Stimulated activated naive CD8-positive, alpha-beta T cell treated with anti-CD3 and anti-CD28 coated beads, Interleukin-15, Interleukin-2, amounts not matched to agents 100 ng/mL and 50 ng/mL, for 24 hours (primary cell): Measurements from ENCODE around the gene PPIL6.

Experiments used
- H3K27ac Mint-ChIP-seq: one replicate; pipeline ENCODE4 v1.8.0; 2021; ENCODE audit warnings: mild to moderate bottlenecking, mixed read lengths
- H3K27me3 Mint-ChIP-seq: one replicate; pipeline ENCODE4 v1.8.0; 2021; ENCODE audit warnings: mixed read lengths
- H3K36me3 Mint-ChIP-seq: one replicate; pipeline ENCODE4 v1.8.0; 2021; ENCODE audit warnings: low read depth, mixed read lengths
- H3K4me1 Mint-ChIP-seq: one replicate; pipeline ENCODE4 v1.8.0; 2021; ENCODE audit warnings: low read depth, mixed read lengths
- H3K4me3 Mint-ChIP-seq: one replicate; pipeline ENCODE4 v1.8.0; 2021; ENCODE audit warnings: mild to moderate bottlenecking, mixed read lengths
- H3K9me3 Mint-ChIP-seq: one replicate; pipeline ENCODE4 v1.8.0; 2021; ENCODE audit warnings: mixed read lengths

PPIL6 gene

DNA sequence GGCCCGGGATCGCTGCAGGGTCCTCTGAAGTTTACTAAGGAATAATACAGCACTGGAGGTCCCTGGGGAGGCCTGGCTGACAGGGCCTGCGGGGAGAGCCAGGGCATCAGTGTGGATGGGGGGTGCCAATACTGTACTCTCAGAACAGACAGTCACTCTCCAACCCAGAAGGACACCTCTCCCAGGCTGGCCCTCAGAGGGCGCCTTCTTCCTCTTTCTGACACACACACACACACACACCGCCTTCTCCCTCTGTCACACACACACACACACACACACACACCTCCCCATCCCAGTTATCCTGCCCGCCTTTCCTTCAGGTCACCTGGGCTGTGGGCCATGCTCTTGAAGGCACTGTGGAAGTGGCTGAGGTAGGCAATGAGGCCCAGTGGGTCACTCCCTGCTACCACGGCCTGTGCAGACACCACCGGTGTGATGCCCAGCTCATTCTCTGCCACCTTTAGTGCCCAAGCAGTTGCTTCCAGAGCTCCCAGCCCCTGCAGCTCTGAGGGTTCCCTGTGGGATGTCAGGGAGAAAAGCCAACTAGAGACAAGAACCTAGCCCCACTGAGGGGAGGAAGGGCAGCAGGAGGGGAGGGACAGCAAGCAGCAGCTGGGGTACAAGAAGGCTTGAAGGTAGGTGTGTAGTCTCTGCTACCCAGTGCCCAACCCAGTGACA is 7.6 kb upstream of the PPIL6 start:
- H3K4me1 Mint-ChIP-seq = peaks cover 38% of the 10 kb centered on the region

DNA sequence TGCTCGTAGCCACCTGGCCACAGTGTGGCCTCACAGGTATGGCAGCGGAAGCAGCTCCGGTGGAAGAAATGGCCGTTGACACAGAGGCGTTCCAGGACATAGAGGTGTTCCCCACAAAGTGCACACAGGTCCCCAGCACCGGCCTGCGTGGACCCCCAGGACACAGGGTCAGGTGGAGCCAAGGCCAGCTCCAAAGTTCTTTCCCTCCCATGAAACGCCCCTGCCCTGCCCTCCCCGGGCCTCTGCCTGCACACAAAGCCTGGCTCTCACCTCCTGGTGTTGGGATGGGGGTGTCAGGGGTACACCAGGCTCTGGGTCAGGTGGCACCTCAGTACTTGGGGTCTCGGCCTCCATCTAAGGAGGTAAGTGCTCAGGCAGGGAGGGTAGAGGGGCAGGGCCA is 6.7 kb upstream of the PPIL6 start:
- H3K27me3 Mint-ChIP-seq = no peaks in the 10 kb centered on the region
- no peaks in the 10 kb centered on the region for H3K9me3 Mint-ChIP-seq
- no peak overlapping the region for H3K4me3 Mint-ChIP-seq
- H3K36me3 Mint-ChIP-seq = peaks cover 41% of the 10 kb centered on the region
- peaks cover 41% of the 10 kb centered on the region for H3K4me1 Mint-ChIP-seq
- H3K27ac Mint-ChIP-seq = no peak overlapping the region

More for the DNA sequence above, 7.6 kb upstream of the PPIL6 start:
- H3K27me3 Mint-ChIP-seq = no peaks in the 10 kb centered on the region
- H3K9me3 Mint-ChIP-seq = no peaks in the 10 kb centered on the region
- H3K27ac Mint-ChIP-seq = no peak overlapping the region
- peaks cover 32% of the 10 kb centered on the region for H3K36me3 Mint-ChIP-seq
- H3K4me3 Mint-ChIP-seq = no peak overlapping the region

DNA sequence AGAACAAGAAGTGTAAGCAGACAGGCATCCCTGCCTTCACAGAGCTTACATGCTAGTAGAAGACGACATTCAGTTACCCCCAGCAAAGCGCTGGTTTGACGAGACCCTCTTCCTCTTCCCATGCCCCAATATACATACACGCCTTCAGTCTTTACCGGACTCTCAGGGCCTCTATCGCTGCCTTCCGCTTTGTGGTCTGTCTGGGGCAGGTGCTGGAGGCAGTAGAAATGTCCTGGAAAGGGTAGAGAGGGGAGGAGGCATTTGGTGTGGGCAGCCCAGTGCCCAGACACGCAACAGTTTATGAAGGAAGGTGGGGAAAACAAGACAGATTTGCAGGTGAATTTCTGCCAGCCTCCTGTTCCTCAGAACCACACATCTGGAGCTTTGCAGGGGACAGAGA is 6.1 kb upstream of the PPIL6 start:
- peaks cover 38% of the 10 kb centered on the region for H3K36me3 Mint-ChIP-seq
- no peaks in the 10 kb centered on the region for H3K27me3 Mint-ChIP-seq
- H3K27ac Mint-ChIP-seq = no peak overlapping the region
- H3K9me3 Mint-ChIP-seq = no peaks in the 10 kb centered on the region
- peaks cover 42% of the 10 kb centered on the region for H3K4me1 Mint-ChIP-seq
- no peak overlapping the region for H3K4me3 Mint-ChIP-seq

DNA sequence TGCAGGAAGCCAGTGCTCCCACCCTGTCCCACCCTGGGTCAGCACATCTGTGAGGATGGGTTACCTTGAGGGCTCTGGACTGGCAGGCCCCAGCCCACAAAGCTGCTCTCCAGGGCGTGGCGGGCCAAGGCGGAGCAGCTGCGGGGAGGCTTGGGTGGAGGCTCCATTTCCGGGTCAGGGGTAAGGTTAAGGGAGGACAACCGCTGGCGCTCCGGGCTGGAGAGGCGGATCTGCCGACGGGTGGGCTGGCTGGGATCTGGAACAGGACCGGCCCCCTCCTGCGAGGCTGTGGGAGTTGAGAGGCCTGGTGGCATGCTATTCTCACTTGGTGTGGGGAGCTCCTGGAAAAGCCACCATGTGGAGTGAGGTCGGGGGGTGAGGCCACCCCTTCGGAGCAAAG is 5.6 kb upstream of the PPIL6 start:
- peaks cover 45% of the 10 kb centered on the region for H3K4me1 Mint-ChIP-seq
- no peaks in the 10 kb centered on the region for H3K27me3 Mint-ChIP-seq
- H3K9me3 Mint-ChIP-seq = no peaks in the 10 kb centered on the region
- no peak overlapping the region for H3K27ac Mint-ChIP-seq
- no peak overlapping the region for H3K4me3 Mint-ChIP-seq
- H3K36me3 Mint-ChIP-seq = peaks cover 37% of the 10 kb centered on the region

DNA sequence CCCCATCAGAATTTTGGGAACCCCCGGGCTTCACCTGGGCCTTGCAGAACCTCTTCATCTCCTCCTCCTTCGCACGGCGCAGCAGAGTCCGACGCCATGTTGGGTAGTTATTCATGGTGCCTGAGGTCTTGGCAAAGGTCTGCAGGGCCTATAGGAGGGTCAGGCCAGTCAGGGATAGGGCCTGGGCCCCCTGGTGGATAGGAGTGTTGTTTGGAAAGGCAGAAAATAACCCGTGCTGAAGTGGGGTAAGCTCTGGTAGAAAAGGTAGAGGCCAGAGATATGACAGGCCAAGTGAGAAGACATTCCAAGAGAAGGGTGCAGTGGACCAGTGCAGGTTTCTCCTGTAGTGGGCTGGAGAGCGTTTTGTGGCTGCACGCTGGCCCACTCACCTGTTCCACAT is 5.0 kb upstream of the PPIL6 start:
- H3K27ac Mint-ChIP-seq = no peak overlapping the region
- peaks cover 32% of the 10 kb centered on the region for H3K36me3 Mint-ChIP-seq
- H3K4me1 Mint-ChIP-seq = peaks cover 40% of the 10 kb centered on the region
- H3K27me3 Mint-ChIP-seq = no peaks in the 10 kb centered on the region
- H3K9me3 Mint-ChIP-seq = no peaks in the 10 kb centered on the region
- no peak overlapping the region for H3K4me3 Mint-ChIP-seq

DNA sequence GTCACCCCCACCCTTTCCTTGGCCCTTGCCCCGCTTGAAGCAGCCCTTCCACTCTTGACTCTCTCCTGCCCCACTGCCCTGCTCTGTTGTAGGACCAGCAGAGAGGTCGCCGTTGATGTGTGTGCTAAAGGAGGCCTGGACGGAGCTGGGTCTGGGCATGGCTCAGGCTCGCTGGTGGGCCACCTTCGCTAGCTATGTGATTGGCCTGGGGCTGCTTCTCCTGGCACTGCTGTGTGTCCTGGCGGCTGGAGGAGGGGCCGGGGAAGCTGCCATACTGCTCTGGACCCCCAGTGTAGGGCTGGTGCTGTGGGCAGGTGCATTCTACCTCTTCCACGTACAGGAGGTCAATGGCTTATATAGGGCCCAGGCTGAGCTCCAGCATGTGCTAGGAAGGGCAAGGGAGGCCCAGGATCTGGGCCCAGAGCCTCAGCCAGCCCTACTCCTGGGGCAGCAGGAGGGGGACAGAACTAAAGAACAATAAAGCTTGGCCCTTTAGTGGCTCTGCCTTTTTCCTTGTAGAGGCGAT is 3.1 kb upstream of the PPIL6 start:
- Mint-ChIP-seq H3K4me1 (peaks cover 32% of the 10 kb centered on the region), H3K9me3 (no peaks in the 10 kb centered on the region), H3K4me3 (no peak overlapping the region), H3K27ac (no peak overlapping the region), H3K36me3 (peaks cover 32% of the 10 kb centered on the region), H3K27me3 (no peaks in the 10 kb centered on the region)

DNA sequence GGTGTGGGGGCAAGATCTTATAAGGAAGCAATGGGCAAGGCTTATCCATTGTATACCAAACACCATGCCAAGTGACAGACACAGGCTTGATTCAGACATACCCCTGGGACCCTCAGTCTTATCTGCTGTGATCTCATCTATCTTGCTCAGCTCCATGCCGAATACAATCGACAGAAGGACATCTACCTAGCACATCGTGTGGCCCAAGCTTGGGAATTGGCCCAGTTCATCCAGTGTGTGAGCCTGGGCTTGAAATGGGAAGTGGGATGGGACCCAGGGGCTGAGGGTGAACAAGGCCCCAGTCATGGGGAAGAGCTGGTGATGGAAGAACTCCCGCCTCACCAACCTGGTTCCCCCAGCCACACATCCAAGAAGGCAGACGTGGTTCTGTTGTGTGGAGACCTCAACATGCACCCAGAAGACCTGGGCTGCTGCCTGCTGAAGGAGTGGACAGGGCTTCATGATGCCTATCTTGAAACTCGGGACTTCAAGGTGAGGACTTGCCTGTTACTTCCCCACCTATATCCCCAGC is 2.0 kb upstream of the PPIL6 start:
- Mint-ChIP-seq H3K4me1 (peaks cover 32% of the 10 kb centered on the region), H3K27ac (no peak overlapping the region), H3K4me3 (peak overlapping the region; percentile 93), H3K27me3 (no peaks in the 10 kb centered on the region), H3K36me3 (peaks cover 32% of the 10 kb centered on the region), H3K9me3 (no peaks in the 10 kb centered on the region)

DNA sequence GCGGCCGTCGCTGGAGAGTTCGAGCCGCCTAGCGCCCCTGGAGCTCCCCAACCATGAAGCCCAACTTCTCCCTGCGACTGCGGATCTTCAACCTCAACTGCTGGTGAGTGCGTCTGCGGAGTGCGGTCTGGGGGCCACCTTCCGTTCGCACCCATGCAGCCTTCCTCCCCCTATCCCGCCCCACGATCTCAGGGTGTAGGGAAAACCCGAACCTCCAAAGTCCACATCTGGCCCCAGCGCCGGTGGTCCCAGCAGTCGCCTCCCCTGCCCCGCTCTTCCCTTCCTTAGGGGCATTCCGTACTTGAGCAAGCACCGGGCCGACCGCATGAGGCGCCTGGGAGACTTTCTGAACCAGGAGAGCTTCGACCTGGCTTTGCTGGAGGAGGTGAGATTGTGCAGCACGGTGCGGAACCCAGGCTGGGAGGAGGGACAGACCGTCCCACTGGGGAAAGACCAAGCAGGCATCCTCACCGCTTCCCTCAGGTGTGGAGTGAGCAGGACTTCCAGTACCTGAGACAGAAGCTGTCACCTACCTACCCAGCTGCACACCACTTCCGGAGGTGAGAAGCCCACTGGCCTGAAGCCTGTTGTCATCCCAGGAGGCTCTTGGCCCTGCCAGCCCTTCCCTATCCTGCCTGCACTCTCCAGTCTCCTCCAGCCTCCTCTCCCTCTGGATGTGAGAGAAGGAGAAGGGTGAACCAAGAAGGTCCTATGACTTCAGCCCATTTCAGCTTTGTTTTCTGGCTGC is 815 bp upstream of the PPIL6 start:
- Mint-ChIP-seq H3K9me3 (no peaks in the 10 kb centered on the region), H3K36me3 (peaks cover 27% of the 10 kb centered on the region), H3K27me3 (no peaks in the 10 kb centered on the region), H3K4me3 (peak overlapping the region; percentile 93), H3K4me1 (peaks cover 28% of the 10 kb centered on the region), H3K27ac (peak overlapping the region; percentile 82)

DNA sequence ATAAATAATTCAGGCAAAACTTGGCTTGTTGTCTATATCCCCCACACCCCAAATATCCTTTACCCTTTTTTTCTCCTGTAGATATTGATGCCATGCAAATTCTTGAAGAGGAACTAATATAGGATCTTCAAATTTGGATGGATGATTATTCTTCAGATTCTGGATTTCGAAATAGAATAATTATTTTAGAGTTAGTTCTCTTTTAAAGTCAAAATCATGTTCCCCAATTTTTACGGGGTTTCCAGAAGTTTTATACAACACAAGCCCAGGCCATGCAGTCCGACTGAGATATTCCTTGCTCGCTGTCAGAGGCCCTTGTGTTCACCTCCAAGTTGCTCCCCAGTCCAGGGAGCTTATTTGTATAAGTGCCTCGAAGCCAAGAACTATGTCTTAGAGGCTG is 4.4 kb downstream of the PPIL6 start:
- no peak overlapping the region for H3K4me3 Mint-ChIP-seq
- no peaks in the 10 kb centered on the region for H3K9me3 Mint-ChIP-seq
- peaks cover 5% of the 10 kb centered on the region for H3K4me1 Mint-ChIP-seq
- no peak overlapping the region for H3K27ac Mint-ChIP-seq
- no peaks in the 10 kb centered on the region for H3K36me3 Mint-ChIP-seq
- H3K27me3 Mint-ChIP-seq = no peaks in the 10 kb centered on the region

DNA sequence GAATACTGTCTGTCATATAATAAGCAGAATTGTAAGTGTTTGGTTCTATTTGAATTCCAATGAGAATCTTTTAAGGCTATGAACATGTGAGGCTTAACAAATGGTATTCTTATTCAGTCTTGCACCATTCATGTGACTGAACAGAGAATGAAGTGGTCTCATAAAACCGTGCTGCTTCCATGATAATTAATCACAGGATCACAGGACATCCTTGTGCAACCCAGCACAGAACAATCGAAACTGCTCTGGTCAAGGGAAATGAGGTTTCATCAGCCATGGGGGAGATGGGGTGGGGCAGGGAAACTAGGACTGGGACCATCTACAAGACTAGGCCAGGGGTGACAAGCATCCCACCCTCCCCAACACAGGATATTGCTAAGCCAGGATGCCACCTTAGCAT is 6.0 kb downstream of the PPIL6 start:
- no peaks in the 10 kb centered on the region for H3K4me1 Mint-ChIP-seq
- no peak overlapping the region for H3K4me3 Mint-ChIP-seq
- no peaks in the 10 kb centered on the region for H3K27me3 Mint-ChIP-seq
- H3K9me3 Mint-ChIP-seq = no peaks in the 10 kb centered on the region
- no peaks in the 10 kb centered on the region for H3K36me3 Mint-ChIP-seq
- no peak overlapping the region for H3K27ac Mint-ChIP-seq

DNA sequence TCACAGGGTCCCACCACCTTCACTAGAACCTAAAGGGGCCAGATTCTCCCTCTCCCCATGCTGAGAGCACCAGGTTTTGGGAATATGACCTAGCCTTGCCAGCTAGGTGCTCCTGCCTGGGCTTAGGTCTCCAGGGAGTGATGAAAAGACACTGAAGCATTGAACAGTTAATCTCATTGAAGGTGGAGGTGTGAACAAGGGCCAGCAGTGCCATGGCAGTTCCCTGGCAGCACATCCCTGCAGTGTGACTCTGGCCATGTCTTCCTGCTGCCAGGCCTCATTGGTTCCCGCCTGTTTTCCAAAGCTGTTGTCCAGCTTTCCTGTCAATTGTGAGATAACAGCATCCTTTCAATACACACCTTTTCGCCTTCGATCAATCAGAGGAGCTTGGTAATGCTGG is 10.9 kb downstream of the PPIL6 start:
- Mint-ChIP-seq H3K4me1 (peaks cover 11% of the 10 kb centered on the region), H3K4me3 (no peak overlapping the region), H3K36me3 (no peaks in the 10 kb centered on the region), H3K9me3 (no peaks in the 10 kb centered on the region), H3K27me3 (peaks cover 3% of the 10 kb centered on the region), H3K27ac (no peak overlapping the region)

DNA sequence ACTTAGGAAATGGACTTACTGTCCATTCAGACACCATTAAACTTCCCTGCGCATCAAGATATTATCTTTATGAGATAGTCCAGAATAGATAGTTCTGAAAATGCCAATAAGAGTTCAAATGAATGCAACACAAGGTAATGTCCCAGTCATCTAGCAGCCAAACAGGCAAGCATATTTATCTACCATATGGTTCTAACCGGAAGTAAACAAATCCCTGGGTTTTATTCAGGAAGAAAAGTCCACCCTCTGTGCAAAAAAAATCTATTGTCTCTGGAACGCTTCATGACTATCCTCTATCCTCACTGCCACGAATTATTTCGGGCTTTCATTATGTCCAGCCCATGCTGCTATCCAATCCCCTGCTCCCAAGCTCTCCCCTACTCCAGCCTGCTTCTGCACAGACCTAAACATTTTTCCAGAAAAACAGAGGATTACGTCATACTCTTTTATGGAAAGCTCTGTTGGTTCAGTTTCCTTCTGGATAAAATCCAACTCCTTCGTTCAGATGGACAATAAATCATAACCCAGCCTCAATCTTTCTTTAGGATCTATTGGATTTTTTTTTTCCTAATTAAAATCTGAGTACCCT is 11.4 kb downstream of the PPIL6 start:
- H3K4me1 Mint-ChIP-seq = peaks cover 11% of the 10 kb centered on the region
- H3K27me3 Mint-ChIP-seq = peaks cover 3% of the 10 kb centered on the region
- no peak overlapping the region for H3K4me3 Mint-ChIP-seq
- no peaks in the 10 kb centered on the region for H3K36me3 Mint-ChIP-seq
- no peak overlapping the region for H3K27ac Mint-ChIP-seq
- H3K9me3 Mint-ChIP-seq = no peaks in the 10 kb centered on the region

DNA sequence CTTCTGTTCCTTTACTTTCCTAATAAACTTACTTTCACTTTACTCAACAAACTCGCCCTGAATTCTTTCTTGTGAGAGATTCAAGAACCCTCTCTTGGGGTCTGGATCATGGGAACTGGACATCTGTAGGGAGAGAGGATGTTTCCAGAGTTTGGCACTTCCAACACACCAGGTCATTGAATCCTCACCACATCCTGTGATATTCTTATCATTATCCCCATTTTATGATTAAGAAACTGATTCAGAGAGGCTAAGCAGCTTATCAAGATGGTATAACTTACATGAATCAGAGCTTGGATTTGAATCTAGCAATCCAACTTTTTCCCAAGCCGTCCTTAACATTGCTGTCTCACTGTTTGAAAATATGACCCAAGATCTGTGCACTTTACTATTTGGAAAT is 15.5 kb downstream of the PPIL6 start:
- peaks cover 3% of the 10 kb centered on the region for H3K27me3 Mint-ChIP-seq
- no peaks in the 10 kb centered on the region for H3K9me3 Mint-ChIP-seq
- peaks cover 11% of the 10 kb centered on the region for H3K4me1 Mint-ChIP-seq
- no peaks in the 10 kb centered on the region for H3K36me3 Mint-ChIP-seq
- H3K4me3 Mint-ChIP-seq = no peak overlapping the region
- H3K27ac Mint-ChIP-seq = no peak overlapping the region

DNA sequence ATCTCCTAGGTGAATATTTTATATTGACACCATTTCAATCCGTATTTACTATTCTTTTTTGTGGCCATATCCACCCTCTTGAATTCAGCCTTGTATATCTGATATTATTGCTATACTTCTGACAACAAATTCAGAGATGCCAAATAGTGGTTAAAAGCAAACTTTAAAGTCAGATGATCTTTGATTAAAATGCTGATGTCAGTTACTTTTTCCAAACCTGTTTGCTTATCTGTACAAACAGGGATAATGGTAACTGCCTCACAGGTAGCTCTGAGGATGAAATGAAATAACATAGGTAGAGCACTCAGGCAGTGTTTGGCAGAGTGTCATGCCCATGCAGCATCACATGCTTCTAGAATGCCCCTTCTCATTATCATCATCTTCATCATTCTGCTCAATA is 19.2 kb downstream of the PPIL6 start:
- Mint-ChIP-seq H3K4me1 (peaks cover 11% of the 10 kb centered on the region), H3K9me3 (no peaks in the 10 kb centered on the region), H3K27me3 (no peaks in the 10 kb centered on the region), H3K4me3 (no peak overlapping the region), H3K36me3 (no peaks in the 10 kb centered on the region), H3K27ac (no peak overlapping the region)

DNA sequence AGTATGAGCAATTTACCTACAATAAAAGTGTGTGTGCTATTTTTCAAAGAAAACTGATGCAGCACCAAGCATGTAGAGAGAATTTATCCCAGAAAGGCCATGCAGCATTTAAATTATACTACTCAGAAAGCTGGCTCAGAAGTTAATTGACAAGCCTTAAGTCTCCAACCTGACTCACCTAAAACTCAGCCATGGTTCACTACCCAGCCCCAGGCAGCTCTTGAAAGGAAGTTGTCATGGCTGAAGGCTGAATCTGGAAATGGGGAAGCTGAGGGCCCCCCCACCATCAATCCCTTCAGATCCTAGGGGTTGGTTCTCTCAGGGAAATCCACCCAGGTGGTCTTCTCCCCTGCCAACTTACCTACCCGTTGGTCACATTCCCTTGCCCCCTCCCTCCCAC is 19.7 kb downstream of the PPIL6 start:
- no peak overlapping the region for H3K27ac Mint-ChIP-seq
- H3K4me3 Mint-ChIP-seq = no peak overlapping the region
- no peaks in the 10 kb centered on the region for H3K27me3 Mint-ChIP-seq
- no peaks in the 10 kb centered on the region for H3K9me3 Mint-ChIP-seq
- no peaks in the 10 kb centered on the region for H3K36me3 Mint-ChIP-seq
- H3K4me1 Mint-ChIP-seq = peaks cover 6% of the 10 kb centered on the region
